ENCODE measurements around the gene GTF2E1.
"Not testable (repeated sequence)": the region's sequence is repeated elsewhere in the genome, so short reads cannot be mapped to it uniquely, and the experiment has no call there.

Gene GTF2E1

DNA sequence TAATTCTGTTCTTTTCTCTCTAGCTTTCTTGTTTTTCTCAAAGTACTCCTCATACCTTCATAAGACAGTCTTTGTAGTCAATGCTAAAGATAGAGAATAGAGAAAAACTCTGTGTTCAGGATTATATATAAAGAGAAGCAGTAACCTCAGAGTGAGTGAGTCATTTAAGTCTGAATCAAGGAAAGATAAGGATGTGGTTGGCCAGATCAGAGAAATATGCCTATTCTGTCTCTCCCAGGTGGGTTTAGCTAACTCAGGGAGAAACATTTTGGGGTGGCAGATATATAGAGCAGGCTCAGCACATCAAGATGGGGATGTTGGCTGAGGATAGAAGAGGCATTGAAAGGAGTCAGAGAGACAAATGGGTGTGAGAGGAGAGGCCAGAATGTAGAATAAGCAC lies 31.4 kb downstream of the GTF2E1 start:
- CTCF ChIA-PET: interaction anchor here (1.1 to 1.6 kb wide), 4 partner anchors 10 to 21 kb away, joined by 3 to 6 read pairs (median 4); no protein-coding TSS in a partner anchor
- POLR2A ChIA-PET: no interaction called here
- TF ChIP-seq, protein P1, sequence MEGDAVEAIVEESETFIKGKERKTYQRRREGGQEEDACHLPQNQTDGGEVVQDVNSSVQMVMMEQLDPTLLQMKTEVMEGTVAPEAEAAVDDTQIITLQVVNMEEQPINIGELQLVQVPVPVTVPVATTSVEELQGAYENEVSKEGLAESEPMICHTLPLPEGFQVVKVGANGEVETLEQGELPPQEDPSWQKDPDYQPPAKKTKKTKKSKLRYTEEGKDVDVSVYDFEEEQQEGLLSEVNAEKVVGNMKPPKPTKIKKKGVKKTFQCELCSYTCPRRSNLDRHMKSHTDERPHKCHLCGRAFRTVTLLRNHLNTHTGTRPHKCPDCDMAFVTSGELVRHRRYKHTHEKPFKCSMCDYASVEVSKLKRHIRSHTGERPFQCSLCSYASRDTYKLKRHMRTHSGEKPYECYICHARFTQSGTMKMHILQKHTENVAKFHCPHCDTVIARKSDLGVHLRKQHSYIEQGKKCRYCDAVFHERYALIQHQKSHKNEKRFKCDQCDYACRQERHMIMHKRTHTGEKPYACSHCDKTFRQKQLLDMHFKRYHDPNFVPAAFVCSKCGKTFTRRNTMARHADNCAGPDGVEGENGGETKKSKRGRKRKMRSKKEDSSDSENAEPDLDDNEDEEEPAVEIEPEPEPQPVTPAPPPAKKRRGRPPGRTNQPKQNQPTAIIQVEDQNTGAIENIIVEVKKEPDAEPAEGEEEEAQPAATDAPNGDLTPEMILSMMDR (IDR thresholded peaks at IDR 0.05; ENCODE audit: control extremely low read depth, extremely low read depth, low read depth, missing control alignments): no peak
- DNase-seq (ENCODE audit: extremely low spot score): no peak

DNA sequence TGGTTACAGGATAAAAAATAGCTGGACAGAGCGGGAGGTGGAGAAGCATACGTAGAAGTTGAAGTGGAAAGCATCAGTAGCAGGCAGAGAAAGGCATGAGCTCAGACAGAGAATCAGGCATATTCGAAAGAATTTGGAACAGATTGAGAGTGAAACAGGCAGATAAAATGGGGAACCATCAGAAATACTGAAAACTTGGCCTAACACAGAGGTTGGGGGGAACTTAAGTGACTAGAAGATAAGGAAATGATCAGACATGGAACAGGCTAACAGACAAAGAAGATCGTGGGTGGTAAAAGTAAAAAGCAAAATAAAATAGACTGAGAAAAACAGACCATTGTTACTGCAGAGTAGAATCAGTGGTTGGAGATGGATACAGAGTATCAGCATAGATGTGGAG lies 32.9 kb downstream of the GTF2E1 start:
- ChIA-PET CTCF (interaction anchor here (1.0 to 1.1 kb wide), 3 partner anchors 14 to 217 kb away, joined by 3 to 6 read pairs (median 4); no protein-coding TSS in a partner anchor), POLR2A (no interaction called here)

DNA sequence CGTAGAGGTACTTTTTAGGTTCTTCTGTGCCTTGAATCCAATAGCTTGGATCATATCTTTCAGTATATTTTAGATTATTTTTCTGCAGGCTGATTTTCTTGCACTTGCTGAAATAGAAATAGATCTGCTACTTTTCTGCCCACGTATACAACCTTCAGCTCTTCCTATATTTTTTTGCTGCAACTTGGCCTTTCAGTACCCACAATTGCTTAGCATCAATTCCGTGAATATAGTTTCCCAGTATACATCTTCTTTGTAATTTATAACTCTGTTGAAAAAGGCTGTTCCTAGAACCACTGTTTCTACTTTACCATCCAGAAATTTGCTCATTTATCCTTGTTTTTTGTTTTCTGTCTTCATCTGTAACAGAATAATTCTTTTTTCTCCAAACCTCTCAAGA lies 36.2 kb downstream of the GTF2E1 start:
- no peak for DNase-seq (ENCODE audit: extremely low spot score)
- TF ChIP-seq, protein P1 (IDR thresholded peaks at IDR 0.05; ENCODE audit: control extremely low read depth, extremely low read depth, low read depth, missing control alignments): no peak
- POLR2A ChIA-PET: no interaction called here
- CTCF ChIA-PET: interaction anchor here (1.0 to 4.9 kb wide), 4 partner anchors 15 to 214 kb away, joined by 3 to 52 read pairs (median 4); no protein-coding TSS in a partner anchor

More for the DNA sequence above, 32.9 kb downstream of the GTF2E1 start:
- DNase-seq (ENCODE audit: extremely low spot score): no peak
- TF ChIP-seq, protein P1 (IDR thresholded peaks at IDR 0.05; ENCODE audit: control extremely low read depth, extremely low read depth, low read depth, missing control alignments): no peak

DNA sequence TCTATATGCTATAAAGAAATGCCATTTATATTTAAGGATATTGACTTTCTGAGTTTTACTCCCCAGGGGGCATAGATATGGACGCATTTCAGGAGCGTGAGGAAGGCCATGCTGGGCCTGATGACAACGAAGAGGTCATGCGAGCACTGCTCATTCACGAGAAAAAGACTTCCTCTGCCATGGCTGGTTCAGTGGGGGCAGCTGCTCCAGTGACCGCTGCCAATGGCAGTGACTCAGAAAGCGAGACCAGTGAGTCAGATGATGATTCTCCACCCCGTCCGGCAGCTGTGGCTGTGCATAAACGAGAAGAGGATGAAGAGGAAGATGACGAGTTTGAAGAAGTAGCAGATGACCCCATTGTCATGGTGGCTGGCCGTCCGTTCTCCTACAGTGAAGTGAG lies 38.4 kb downstream of the GTF2E1 start:
- CTCF ChIA-PET: interaction anchor here (0.7 to 4.9 kb wide), 8 partner anchors 10 to 364 kb away, joined by 3 to 52 read pairs (median 4); no protein-coding TSS in a partner anchor
- TF ChIP-seq, protein P1 (IDR thresholded peaks at IDR 0.05; ENCODE audit: control extremely low read depth, extremely low read depth, low read depth, missing control alignments): no peak
- POLR2A ChIA-PET: no interaction called here
- peak; percentile 40 for DNase-seq (ENCODE audit: extremely low spot score)

DNA sequence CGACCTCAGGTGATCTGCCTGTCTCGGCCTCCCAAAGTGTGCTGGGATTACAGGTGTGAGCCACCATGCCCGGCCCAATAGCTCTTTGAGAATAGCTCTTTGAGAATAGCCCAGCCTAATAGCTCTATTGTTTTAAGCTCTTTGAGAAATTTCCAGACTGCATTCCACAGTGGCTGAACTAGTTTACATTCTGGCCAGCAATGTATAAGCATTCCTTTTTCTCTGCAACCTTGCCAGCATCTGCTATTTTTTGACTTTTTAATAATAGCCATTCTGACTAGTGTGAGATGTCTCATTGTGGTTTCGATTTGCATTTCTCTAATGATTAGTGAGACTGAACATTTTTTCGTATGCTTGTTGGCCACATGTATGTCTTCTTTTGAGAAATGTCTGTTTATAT lies 43.3 kb downstream of the GTF2E1 start:
- DNase-seq (ENCODE audit: extremely low spot score); POLR2A ChIA-PET: not testable (repeated sequence)
- CTCF ChIA-PET: interaction anchor here (1.3 to 4.1 kb wide), 3 partner anchors 9 to 97 kb away, joined by 4 to 26 read pairs (median 8); no protein-coding TSS in a partner anchor

DNA sequence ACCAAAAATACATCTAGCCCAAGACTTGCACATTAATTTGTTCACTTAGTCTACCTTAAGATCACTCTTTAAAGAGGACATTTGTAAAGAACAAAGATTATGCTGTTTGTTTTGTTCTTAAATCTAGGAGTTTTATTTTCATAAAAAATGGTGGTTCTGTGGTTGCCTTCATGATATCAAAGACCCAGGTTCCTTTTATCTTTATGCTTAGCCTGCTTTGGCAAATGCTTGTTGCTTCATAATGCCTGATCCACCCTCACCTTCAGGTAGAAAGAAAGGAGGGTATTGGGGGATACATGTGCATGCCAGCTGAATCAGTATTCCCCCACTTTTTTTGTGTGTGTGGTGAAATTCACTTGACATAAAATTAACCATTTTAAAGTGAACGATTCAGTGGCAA lies 48.5 kb downstream of the GTF2E1 start:
- TF ChIP-seq, protein P1 (IDR thresholded peaks at IDR 0.05; ENCODE audit: control extremely low read depth, extremely low read depth, low read depth, missing control alignments): no peak
- DNase-seq (ENCODE audit: extremely low spot score): no peak
- ChIA-PET CTCF (interaction anchor here (1.3 to 5.2 kb wide), 4 partner anchors 225 to 233 kb away, joined by 5 to 165 read pairs (median 48); no protein-coding TSS in a partner anchor), POLR2A (no interaction called here)

DNA sequence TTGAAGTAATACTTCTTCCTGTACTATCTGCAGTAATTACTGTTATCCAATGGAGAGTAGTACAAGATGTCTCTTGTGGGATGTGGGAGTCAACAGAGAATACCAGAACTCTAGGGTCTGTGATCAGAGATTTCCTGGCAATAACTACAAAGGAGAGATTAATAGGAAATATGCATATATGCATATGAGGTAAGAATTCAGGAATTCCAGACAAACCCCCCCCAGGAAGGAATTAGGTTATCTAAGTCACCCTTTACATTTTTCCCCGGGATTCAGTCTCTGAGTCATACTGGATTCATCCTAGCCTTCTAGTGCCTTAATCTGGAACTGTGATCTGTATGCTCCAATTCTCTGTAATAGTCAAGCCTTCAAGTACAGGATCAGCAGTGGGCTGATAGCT lies 49.4 kb downstream of the GTF2E1 start:
- no peak for DNase-seq (ENCODE audit: extremely low spot score)
- CTCF ChIA-PET: interaction anchor here (1.0 to 5.2 kb wide), 4 partner anchors 13 to 234 kb away, joined by 4 to 165 read pairs (median 67); partner anchors contain the start of gene NDUFB4
- POLR2A ChIA-PET: no interaction called here
- TF ChIP-seq, protein P1 (IDR thresholded peaks at IDR 0.05; ENCODE audit: control extremely low read depth, extremely low read depth, low read depth, missing control alignments): no peak

Data from GM10248 (cell line).